Mesenchymal stem cell (in vitro differentiated cells and primary cell): Measurements from ENCODE around the gene FTO.

Experiments
- DNase-seq: peaks from one replicate; pipeline ENCODE4 v3.0.0-alpha.2; 2013
- H2AFZ ChIP-seq: one replicate; pipeline ENCODE4 v1.6.1; 2013; ENCODE audit warnings: low read depth, mild to moderate bottlenecking, control low read depth, inconsistent platforms, low read length, moderate library complexity
- H2AK5ac ChIP-seq: 2 replicates; pipeline ENCODE4 v1.6.1; 2013; ENCODE audit warnings: low read length, moderate library complexity, mild to moderate bottlenecking, inconsistent platforms; ENCODE audit not compliant: severe bottlenecking
- H2BK120ac ChIP-seq: one replicate; pipeline ENCODE4 v1.6.1; 2013; ENCODE audit warnings: low read depth, mild to moderate bottlenecking, inconsistent platforms, low read length, moderate library complexity
- H2BK12ac ChIP-seq, 2 experiments: one replicate each; pipeline ENCODE4 v1.6.1; 2013; ENCODE audit warnings: inconsistent platforms in 2 of 2, low read length in 2 of 2, mild to moderate bottlenecking in 2 of 2, moderate library complexity in 2 of 2, control low read depth in 1 of 2
- H2BK15ac ChIP-seq: one replicate; pipeline ENCODE4 v1.6.1; 2013; ENCODE audit warnings: mild to moderate bottlenecking, low read depth, inconsistent platforms; ENCODE audit not compliant: poor library complexity, severe bottlenecking
- H2BK5ac ChIP-seq: 2 replicates; pipeline ENCODE4 v1.6.1; 2013; ENCODE audit warnings: low read depth, mild to moderate bottlenecking, low read length, control low read depth, inconsistent platforms; ENCODE audit not compliant: poor library complexity, severe bottlenecking
- H3K14ac ChIP-seq, 2 experiments: one replicate each; pipeline ENCODE4 v1.6.1; 2013; ENCODE audit warnings: inconsistent platforms in 2 of 2, low read length in 2 of 2, control low read depth in 1 of 2, mild to moderate bottlenecking in 1 of 2, moderate library complexity in 1 of 2
- H3K18ac ChIP-seq, 2 experiments: one replicate each; pipeline ENCODE4 v1.6.1; 2013; ENCODE audit warnings: inconsistent platforms in 2 of 2, low read length in 2 of 2, control low read depth in 1 of 2, low read depth in 1 of 2, mild to moderate bottlenecking in 1 of 2
- H3K23ac ChIP-seq, 2 experiments: one replicate each; pipeline ENCODE4 v1.6.1; 2013; ENCODE audit warnings: inconsistent platforms in 2 of 2, low read length in 2 of 2, mild to moderate bottlenecking in 2 of 2, moderate library complexity in 2 of 2, control low read depth in 1 of 2
- H3K27ac ChIP-seq: 2 replicates; pipeline ENCODE4 v1.5.1; 2013; ENCODE audit warnings: mild to moderate bottlenecking, moderate library complexity, low read length, control low read depth, inconsistent platforms; ENCODE audit not compliant: poor library complexity, severe bottlenecking
- H3K27me3 ChIP-seq, 2 experiments: 2 replicates each; pipeline versions ENCODE4 v1.6.1 to v1.7.0; 2013; ENCODE audit warnings: low read length in 2 of 2, mild to moderate bottlenecking in 2 of 2, moderate library complexity in 2 of 2, control low read depth in 1 of 2, inconsistent platforms in 1 of 2; ENCODE audit not compliant: control insufficient read depth in 1 of 2, insufficient read depth in 1 of 2
- H3K36me3 ChIP-seq, 2 experiments: 2 replicates each; pipeline versions ENCODE4 v1.6.1 to v1.7.0; 2013; ENCODE audit warnings: low read length in 2 of 2, control low read depth in 1 of 2, inconsistent platforms in 1 of 2, low read depth in 1 of 2, mild to moderate bottlenecking in 1 of 2; ENCODE audit not compliant: insufficient read depth in 2 of 2, control insufficient read depth in 1 of 2
- H3K4ac ChIP-seq, 2 experiments: one replicate each; pipeline ENCODE4 v1.6.1; 2013; ENCODE audit warnings: inconsistent platforms in 2 of 2, low read length in 2 of 2, mild to moderate bottlenecking in 2 of 2, moderate library complexity in 2 of 2, control low read depth in 1 of 2, low read depth in 1 of 2
- H3K4me1 ChIP-seq: 2 replicates; pipeline ENCODE4 v1.6.1; 2013; ENCODE audit warnings: low read depth, low read length, control low read depth; ENCODE audit not compliant: control insufficient read depth, insufficient read depth
- H3K4me2 ChIP-seq: 2 replicates; pipeline ENCODE4 v1.6.1; 2013; ENCODE audit warnings: low read length, mild to moderate bottlenecking, inconsistent platforms; ENCODE audit not compliant: poor library complexity, severe bottlenecking
- H3K4me3 ChIP-seq, 2 experiments: 2 replicates each; pipeline versions ENCODE4 v1.5.1 to v1.7.0; 2013; ENCODE audit warnings: low read length in 2 of 2, mild to moderate bottlenecking in 2 of 2, control low read depth in 1 of 2, low read depth in 1 of 2; ENCODE audit not compliant: insufficient read depth in 1 of 2
- H3K79me1 ChIP-seq: replicated peaks from 2 replicates; pipeline ENCODE4 v1.6.1; 2013; ENCODE audit warnings: mild to moderate bottlenecking, control low read depth, low read length, inconsistent platforms; ENCODE audit not compliant: poor library complexity, severe bottlenecking
- H3K9ac ChIP-seq: 2 replicates; pipeline ENCODE4 v1.7.0; 2013; ENCODE audit warnings: mild to moderate bottlenecking, low read length, moderate library complexity
- H3K9me3 ChIP-seq: 2 replicates; pipeline ENCODE4 v1.7.0; 2013; ENCODE audit warnings: mild to moderate bottlenecking, low read length; ENCODE audit not compliant: control insufficient read depth
- H4K8ac ChIP-seq: one replicate; pipeline ENCODE4 v1.6.1; 2013; ENCODE audit warnings: inconsistent platforms, mild to moderate bottlenecking, low read length, moderate library complexity
- H4K91ac ChIP-seq: one replicate; pipeline ENCODE4 v1.6.1; 2013; ENCODE audit warnings: mild to moderate bottlenecking, low read length, inconsistent platforms
- WGBS: methylation state at CpG from one replicate; pipeline ENCODE4 v1.1.7; 2013; ENCODE audit warnings: mixed read lengths; 5-methylcytosine and 5-hydroxymethylcytosine counted together

Gene FTO

GRCh38 chr16:54142787-54143186, 438.8 kb downstream of the FTO start:
- Histone ChIP-seq H3K4me2 (no peak overlapping the region), H2BK12ac (no peak overlapping the region), H3K4me3 (no peak overlapping the region), H3K9ac (no peak overlapping the region), H3K18ac (no peak overlapping the region), H3K27me3 (no peaks in the 10 kb centered on the region), H4K91ac (no peak overlapping the region), H2BK5ac (no peak overlapping the region), H2AFZ (no peak overlapping the region), H3K14ac (no peak overlapping the region), H2AK5ac (no peak overlapping the region), H3K36me3 (no peaks in the 10 kb centered on the region), H3K23ac (no peak overlapping the region), H3K27ac (no peak overlapping the region), H3K79me1 (no peaks in the 10 kb centered on the region), H3K9me3 (no peaks in the 10 kb centered on the region), H4K8ac (no peak overlapping the region), H3K4me1 (no peaks in the 10 kb centered on the region), H2BK120ac (no peak overlapping the region), H2BK15ac (no peak overlapping the region), H3K4ac (no peak overlapping the region)
- 86% methylated on average over 4 of the region's 4 CpGs for WGBS
- no peak for DNase-seq

GRCh38 chr16:54143410-54143809, 439.5 kb downstream of the FTO start:
- no peak overlapping the region for H3K27ac ChIP-seq
- H3K9ac ChIP-seq, result no peak overlapping the region
- H3K79me1 ChIP-seq, result no peaks in the 10 kb centered on the region
- H3K4me2 ChIP-seq, result no peak overlapping the region
- no peak overlapping the region for H2BK12ac ChIP-seq
- H4K8ac ChIP-seq, result no peak overlapping the region
- no peak overlapping the region for H3K4me3 ChIP-seq
- H3K18ac ChIP-seq, result no peak overlapping the region
- H2BK120ac ChIP-seq, result no peak overlapping the region
- H3K23ac ChIP-seq, result no peak overlapping the region
- no peak overlapping the region for H4K91ac ChIP-seq
- H2AK5ac ChIP-seq, result no peak overlapping the region
- H3K14ac ChIP-seq, result no peak overlapping the region
- H3K4ac ChIP-seq, result no peak overlapping the region
- DNase-seq, result no peak
- H2BK5ac ChIP-seq, result no peak overlapping the region
- WGBS, result 69% methylated on average over 4 of the region's 4 CpGs
- no peaks in the 10 kb centered on the region for H3K4me1 ChIP-seq
- no peak overlapping the region for H2BK15ac ChIP-seq
- no peak overlapping the region for H2AFZ ChIP-seq
- no peaks in the 10 kb centered on the region for H3K36me3 ChIP-seq
- no peaks in the 10 kb centered on the region for H3K27me3 ChIP-seq
- no peaks in the 10 kb centered on the region for H3K9me3 ChIP-seq

GRCh38 chr16:54143934-54144571, 440.1 kb downstream of the FTO start:
- WGBS, result 71% methylated on average over 13 of the region's 13 CpGs

GRCh38 chr16:54144572-54144947, 440.6 kb downstream of the FTO start:
- H2BK5ac ChIP-seq, result no peak overlapping the region
- no peak for DNase-seq
- peaks cover 0 to 3% of the 10 kb centered on the region in 2 experiments for H3K27me3 ChIP-seq
- no peak overlapping the region for H2BK12ac ChIP-seq
- no peak overlapping the region for H3K14ac ChIP-seq
- no peak overlapping the region for H3K23ac ChIP-seq
- no peaks in the 10 kb centered on the region for H3K9me3 ChIP-seq
- H3K4me2 ChIP-seq, result no peak overlapping the region
- no peak overlapping the region for H3K9ac ChIP-seq
- H3K18ac ChIP-seq, result no peak overlapping the region
- H3K79me1 ChIP-seq, result no peaks in the 10 kb centered on the region
- no peaks in the 10 kb centered on the region for H3K36me3 ChIP-seq
- H3K27ac ChIP-seq, result no peak overlapping the region
- no peak overlapping the region for H3K4ac ChIP-seq
- H4K8ac ChIP-seq, result no peak overlapping the region
- no peak overlapping the region for H2BK15ac ChIP-seq
- H2BK120ac ChIP-seq, result no peak overlapping the region
- H2AK5ac ChIP-seq, result no peak overlapping the region
- no peak overlapping the region for H4K91ac ChIP-seq
- no peaks in the 10 kb centered on the region for H3K4me1 ChIP-seq
- 83% methylated on average over 6 of the region's 7 CpGs for WGBS
- H2AFZ ChIP-seq, result no peak overlapping the region
- no peak overlapping the region for H3K4me3 ChIP-seq

More at GRCh38 chr16:54143934-54144571, 440.1 kb downstream of the FTO start:
- no peak for DNase-seq
- Histone ChIP-seq H3K9ac (no peak overlapping the region), H2AFZ (no peak overlapping the region), H3K14ac (no peak overlapping the region), H2AK5ac (no peak overlapping the region), H3K4ac (no peak overlapping the region), H2BK15ac (no peak overlapping the region), H3K4me1 (no peaks in the 10 kb centered on the region), H3K18ac (no peak overlapping the region), H2BK5ac (no peak overlapping the region), H3K4me2 (no peak overlapping the region), H2BK12ac (no peak overlapping the region), H3K9me3 (no peaks in the 10 kb centered on the region), H4K8ac (no peak overlapping the region), H3K23ac (no peak overlapping the region), H3K4me3 (no peak overlapping the region), H3K36me3 (no peaks in the 10 kb centered on the region), H4K91ac (no peak overlapping the region), H3K79me1 (no peaks in the 10 kb centered on the region), H3K27me3 (peaks cover 0 to 2% of the 10 kb centered on the region in 2 experiments), H3K27ac (no peak overlapping the region), H2BK120ac (no peak overlapping the region)
